Caki2 (cell line): Measurements from ENCODE around the gene CCDC171. TPM values are rescaled to one million over a fixed set of nuclear protein-coding genes. Genes with fewer than 3 reads are reported as not detected.
A peak's percentile ranks its signal among the peaks of the same experiment; 100 is the strongest.

ENCODE experiments used
- DNase-seq: peaks from one replicate; pipeline ENCODE4 v3.0.0-alpha.2; 2015; ENCODE audit warnings: low read depth
- in situ Hi-C: cut with HindIII; loops from 2 replicates; pipeline ENCODE4 v1.10.0; 2016; ENCODE audit warnings: low sequenced_read_pairs, low pct_unique_long_range_greater_than_20kb, mixed read lengths
- total RNA-seq: library from RNA; depleted of rRNA; stranded (reverse); fragments of >200 nt; shearing (Covaris generic); gene quantifications from 2 replicates; pipeline ENCODE4 v1.2.3, GENCODE V29; 2014; ENCODE audit warnings: low replicate concordance

The CCDC171 gene
- total RNA-seq, 1 experiment from 2014 or later, result 0.47 TPM

- DNase-seq, result no peak
- in situ Hi-C loops, result no loop called here
Measured at GRCh38 chr9:15909297-15909696, 356.5 kb downstream of the CCDC171 start.

- in situ Hi-C loops, result no loop called here
- DNase-seq, result peak; percentile 9
Measured at GRCh38 chr9:15915711-15916110, 362.9 kb downstream of the CCDC171 start.

GRCh38 chr9:15927161-15927560 is 374.3 kb downstream of the CCDC171 start:
- in situ Hi-C loops, result no loop called here
- DNase-seq, result no peak

- in situ Hi-C loops, result no loop called here
- DNase-seq, result no peak
Measured at GRCh38 chr9:15935661-15936305, 382.9 kb downstream of the CCDC171 start.

GRCh38 chr9:15936306-15936921 is 383.6 kb downstream of the CCDC171 start:
- in situ Hi-C loops, result no loop called here

GRCh38 chr9:15942831-15943424 is 390.1 kb downstream of the CCDC171 start:
- DNase-seq, result no peak
- in situ Hi-C loops, result no loop called here

More at GRCh38 chr9:15936306-15936921, 383.6 kb downstream of the CCDC171 start:
- peak; percentile 1 for DNase-seq

GRCh38 chr9:15944341-15944740 is 391.5 kb downstream of the CCDC171 start:
- DNase-seq, result no peak
- in situ Hi-C loops, result no loop called here

GRCh38 chr9:15959663-15960062 is 406.8 kb downstream of the CCDC171 start:
- in situ Hi-C loops, result no loop called here

GRCh38 chr9:15961217-15961616 is 408.4 kb downstream of the CCDC171 start:
- no peak for DNase-seq
- in situ Hi-C loops, result no loop called here

More at GRCh38 chr9:15959663-15960062, 406.8 kb downstream of the CCDC171 start:
- DNase-seq, result no peak

GRCh38 chr9:15965246-15965745 is 412.5 kb downstream of the CCDC171 start:
- in situ Hi-C loops, result no loop called here
- DNase-seq, result no peak

GRCh38 chr9:15966471-15966870 is 413.6 kb downstream of the CCDC171 start:
- in situ Hi-C loops, result no loop called here
- no peak for DNase-seq

- in situ Hi-C loops, result no loop called here
- DNase-seq, result no peak
Measured at GRCh38 chr9:15967068-15967467, 414.2 kb downstream of the CCDC171 start.

GRCh38 chr9:15972760-15973159 is 419.9 kb downstream of the CCDC171 start:
- no peak for DNase-seq
- in situ Hi-C loops, result no loop called here

- in situ Hi-C loops, result no loop called here
- no peak for DNase-seq
Measured at GRCh38 chr9:15975101-15975778, 422.4 kb downstream of the CCDC171 start.

- peak; percentile 35 for DNase-seq
- in situ Hi-C loops, result no loop called here
Measured at GRCh38 chr9:15977438-15977837, 424.6 kb downstream of the CCDC171 start.

GRCh38 chr9:15982182-15982581 is 429.3 kb downstream of the CCDC171 start:
- in situ Hi-C loops, result no loop called here
- DNase-seq, result no peak

- in situ Hi-C loops, result no loop called here
Measured at GRCh38 chr9:15999422-16000339, 446.8 kb downstream of the CCDC171 start.

GRCh38 chr9:16000811-16001210 is 448.0 kb downstream of the CCDC171 start:
- no peak for DNase-seq
- in situ Hi-C loops, result no loop called here

More at GRCh38 chr9:15999422-16000339, 446.8 kb downstream of the CCDC171 start:
- DNase-seq, result peak; percentile 56
